Right forelimb (tissue), 1 donor: ENCODE results near the gene ARL6IP4.
"Not testable (repeated sequence)": the region's sequence is repeated elsewhere in the genome, so short reads cannot be mapped to it uniquely, and the experiment has no call there.

Experiments
- DNase-seq: peaks from one replicate; pipeline ENCODE4 v3.0.0-alpha.2; 2018

The ARL6IP4 gene

DNA sequence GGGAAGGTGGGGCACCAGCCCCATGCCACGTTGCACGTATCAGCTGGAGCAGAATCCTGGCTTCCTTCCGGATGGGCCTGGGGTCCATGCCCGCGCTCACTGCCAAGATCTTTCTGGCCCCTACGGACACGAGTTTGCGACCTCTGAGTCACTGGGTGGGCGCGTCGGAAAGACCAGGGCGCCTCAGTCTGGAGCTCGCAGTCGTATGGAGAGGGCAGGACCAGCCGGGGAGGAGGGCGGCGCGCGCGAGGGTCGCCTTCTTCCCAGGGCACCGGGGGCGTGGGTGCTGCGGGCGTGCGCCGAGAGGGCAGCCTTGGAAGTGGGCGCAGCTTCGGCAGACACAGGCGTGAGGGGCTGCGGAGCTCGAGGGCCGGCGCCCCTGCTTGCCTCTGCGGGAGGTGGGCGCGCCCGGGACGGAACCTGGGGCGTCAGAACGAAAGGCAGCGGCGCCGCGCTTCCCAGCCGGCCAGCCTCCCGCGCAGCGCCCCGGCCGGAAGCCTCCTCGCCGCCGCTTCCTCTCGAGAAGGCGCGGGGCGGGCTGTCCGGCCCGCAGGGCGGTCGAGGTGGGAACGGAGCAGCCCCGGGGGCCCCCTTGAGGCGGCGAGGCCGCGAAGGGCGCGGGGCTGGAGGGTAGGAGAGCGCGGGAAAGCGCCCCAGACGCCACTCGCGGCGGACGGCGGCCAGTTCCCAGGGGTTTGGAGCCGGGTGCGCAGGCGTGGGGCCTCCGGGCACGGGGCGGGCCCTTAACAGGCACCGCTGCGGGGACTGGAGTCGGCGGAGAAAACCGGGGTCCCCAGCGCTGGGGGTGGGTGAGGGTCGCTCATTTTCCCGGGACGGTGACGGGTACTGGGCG, at the start of gene ARL6IP4:
Gene ARL6IP4, plus strand, starts transcription at position 499 of the 853 bp plus-strand sequence. CDS start 459 bp downstream, outside the sequence.
- peak; percentile 84 for DNase-seq

DNA sequence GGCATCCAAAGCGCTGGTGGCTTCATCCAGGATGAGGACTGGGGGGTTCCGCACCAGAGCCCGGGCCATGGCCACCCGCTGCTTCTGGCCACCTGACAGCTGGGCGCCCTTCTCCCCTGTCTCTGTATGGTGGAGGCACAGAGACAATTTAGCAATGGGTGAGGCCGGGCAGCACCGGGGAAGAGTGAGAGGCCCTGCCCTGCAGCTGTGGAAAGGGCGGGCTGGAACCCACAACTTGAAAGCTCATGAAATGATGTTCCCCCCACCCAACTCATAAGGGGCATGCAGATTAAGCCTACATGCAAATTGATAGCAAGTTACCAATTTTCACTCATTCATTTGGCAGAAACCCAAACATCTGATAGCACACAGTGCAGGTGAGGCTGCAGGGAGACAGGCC, 48.3 kb upstream of the ARL6IP4 start:
- no peak for DNase-seq

GRCh38 chr12:122934722-122935121, 45.8 kb upstream of the ARL6IP4 start:
- DNase-seq = no peak

- DNase-seq = no peak
Measured at GRCh38 chr12:122935318-122935717, 45.2 kb upstream of the ARL6IP4 start.

GRCh38 chr12:122937622-122938091, 42.8 kb upstream of the ARL6IP4 start:
- DNase-seq = no peak

DNA sequence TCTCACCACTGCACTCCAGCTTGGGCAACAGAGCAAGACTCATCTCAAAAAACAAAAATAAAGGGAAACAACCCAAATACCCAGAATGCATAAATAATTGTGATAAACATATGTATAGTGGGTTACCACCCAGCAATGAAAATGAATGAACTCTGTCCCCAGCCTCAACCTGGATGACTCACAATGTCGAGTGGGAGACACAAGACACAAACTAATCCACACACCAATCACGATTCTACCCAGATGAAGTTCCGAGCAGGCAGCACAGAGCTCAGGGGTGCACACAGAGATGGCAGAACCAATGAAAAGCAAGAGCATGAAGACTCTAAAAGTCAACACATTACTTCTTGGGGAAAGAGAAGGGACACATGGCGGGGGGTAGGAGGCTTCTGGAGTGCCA, 41.4 kb upstream of the ARL6IP4 start:
- DNase-seq = no peak

DNA sequence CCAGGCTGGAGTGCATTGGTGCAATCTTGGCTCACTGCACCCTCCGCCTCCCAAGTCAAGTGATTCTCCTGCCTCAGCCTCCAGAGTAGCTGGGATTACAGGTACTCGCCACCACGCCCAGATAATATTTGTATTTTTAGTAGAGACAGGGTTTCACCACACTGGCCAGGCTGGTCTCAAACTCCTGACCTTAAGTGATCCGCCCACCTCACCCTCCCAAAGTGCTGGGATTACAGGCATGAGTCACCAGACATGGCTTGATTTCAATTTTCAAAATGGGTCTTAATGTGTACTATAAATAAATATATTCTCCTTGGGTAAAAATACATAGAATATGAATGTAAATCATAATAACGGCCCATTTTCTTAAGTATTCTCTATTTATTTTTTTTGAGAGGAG, 39.1 kb upstream of the ARL6IP4 start:
- DNase-seq = not testable (repeated sequence)

- no peak for DNase-seq
Measured at GRCh38 chr12:122942637-122943036, 37.8 kb upstream of the ARL6IP4 start.

GRCh38 chr12:122943196-122943595, 37.3 kb upstream of the ARL6IP4 start:
- no peak for DNase-seq

DNA sequence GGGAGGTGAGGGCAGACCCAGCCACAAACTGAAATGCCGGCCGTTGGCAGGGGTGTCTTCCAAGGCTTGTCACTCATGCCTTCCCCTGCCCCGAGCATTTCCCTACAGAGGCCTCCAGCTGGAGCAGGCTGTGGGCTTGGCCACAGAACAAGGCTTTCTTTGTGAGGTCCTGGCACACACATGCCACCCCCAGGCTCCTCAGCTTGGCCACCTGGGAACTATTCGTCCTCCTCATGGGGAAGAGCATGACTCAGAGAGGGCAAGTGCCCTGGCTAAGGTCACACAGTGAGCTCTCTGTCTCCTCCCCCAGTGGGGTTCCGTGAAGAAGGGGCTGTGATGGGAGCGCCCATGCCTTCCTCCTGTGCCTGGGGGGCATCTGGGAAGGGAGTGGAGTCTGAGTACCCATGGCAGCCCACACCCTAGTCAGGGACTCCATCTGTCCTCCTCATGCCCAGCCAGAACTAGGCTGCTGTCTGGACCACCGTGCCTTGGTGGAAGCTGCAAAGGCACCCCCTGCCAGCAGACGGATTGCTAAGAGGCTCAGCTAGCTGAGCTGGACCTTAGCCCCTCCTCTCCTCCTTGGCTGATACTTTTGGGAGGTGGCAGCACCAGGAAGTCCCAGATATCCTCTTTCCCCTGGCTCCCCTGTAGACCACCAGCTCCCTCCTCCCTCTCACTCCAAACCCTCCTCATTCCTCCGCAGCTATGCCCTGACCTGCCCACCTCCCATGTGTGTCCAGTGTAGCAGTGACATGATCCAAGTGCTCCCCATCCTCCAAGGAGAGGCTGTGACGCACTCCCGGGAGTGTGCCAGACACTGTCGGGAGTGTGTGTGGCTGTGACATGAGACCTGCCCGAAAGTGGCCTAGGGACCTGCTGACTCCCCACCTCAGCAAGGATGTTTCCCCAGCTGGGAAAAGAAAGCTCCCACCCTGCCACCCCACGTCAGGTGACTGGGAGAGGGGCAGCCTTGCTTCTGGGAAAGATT, 35.6 kb upstream of the ARL6IP4 start:
- DNase-seq = peak; percentile 69

- DNase-seq = peak; percentile 73
Measured at GRCh38 chr12:122946690-122947341, 33.7 kb upstream of the ARL6IP4 start.

DNA sequence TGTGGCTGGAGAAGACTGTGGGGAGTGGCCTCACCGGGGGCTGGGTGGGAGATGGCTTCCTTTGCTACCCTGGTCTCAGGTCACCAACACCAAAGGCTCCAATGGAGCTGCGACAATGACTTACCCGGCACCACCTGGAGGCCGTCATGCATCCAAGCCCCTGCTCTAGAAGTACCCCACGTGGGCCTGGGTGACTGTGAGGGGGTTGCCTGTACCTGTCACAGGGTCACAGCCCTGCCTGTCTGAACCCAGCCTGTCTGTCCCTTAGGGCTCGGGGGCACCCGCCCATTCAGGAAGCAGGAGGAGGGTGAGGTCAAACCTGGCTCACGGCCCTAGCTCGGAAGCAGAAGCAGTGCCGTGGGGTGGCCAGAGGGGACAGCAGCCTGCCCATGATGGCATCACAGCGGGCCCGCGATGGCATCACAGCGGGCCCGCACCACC, 33.1 kb upstream of the ARL6IP4 start:
- no peak for DNase-seq

DNA sequence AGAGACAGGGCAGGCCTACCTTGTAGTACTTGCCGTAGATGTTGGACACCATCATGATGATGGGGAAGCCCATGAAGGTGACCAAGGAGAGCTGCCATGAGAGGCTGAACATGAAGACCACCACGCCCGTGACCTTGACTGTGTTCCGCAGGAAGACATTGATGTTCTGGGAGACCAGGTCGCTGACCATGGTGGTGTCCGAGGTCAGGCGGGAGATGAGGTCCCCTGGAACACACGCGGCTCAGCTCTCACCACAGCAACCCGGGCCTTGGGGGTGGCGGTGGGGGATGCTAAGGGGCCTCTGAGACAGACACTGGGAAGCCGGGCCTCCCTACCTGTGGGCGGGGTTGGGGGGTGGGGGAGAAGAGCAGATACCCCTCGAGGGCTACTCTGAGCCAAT, 31.9 kb upstream of the ARL6IP4 start:
- DNase-seq = no peak

GRCh38 chr12:122949405-122949804, 31.1 kb upstream of the ARL6IP4 start:
- DNase-seq = no peak

DNA sequence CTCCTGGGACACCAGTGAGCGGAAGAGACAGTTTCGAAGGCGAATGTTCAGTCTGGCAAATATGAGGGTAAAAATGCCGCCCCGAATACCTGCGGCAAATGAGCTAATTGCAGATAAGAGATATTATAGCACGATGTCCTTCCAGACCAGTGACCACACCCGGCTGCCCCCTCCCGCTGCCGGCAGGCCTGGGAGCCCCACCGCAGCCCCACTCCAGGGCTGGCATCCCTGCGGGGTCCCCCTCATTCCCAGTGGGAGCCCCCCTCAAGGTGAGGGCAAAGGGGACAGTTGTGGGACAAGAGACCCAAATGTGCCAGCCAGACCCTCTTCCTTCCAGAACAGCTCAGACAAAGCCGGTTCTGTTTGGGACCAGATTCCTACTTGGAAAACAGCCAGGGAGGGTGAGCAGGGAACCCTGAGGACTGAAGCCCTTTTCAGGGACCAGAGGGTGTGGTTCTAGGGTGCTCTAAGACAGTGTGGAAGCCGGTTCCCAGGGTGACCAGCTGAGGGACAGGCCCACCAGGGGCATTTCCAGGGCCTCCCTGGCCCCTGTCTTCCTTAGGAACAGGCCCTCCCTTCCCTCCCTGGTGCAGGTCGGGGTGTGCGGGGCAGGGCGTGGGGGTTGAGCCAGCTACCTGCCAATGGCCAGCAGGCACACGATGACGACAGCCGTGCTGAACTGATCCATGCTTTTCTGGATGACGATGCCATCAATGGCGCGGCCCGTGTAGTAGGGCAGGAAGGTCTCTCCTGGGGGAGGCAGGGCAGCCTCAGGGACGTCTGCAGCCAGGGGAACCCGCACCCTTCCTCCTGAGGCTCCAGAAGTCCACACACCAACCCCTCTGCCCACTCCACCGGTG, 30.4 kb upstream of the ARL6IP4 start:
- DNase-seq = no peak

DNA sequence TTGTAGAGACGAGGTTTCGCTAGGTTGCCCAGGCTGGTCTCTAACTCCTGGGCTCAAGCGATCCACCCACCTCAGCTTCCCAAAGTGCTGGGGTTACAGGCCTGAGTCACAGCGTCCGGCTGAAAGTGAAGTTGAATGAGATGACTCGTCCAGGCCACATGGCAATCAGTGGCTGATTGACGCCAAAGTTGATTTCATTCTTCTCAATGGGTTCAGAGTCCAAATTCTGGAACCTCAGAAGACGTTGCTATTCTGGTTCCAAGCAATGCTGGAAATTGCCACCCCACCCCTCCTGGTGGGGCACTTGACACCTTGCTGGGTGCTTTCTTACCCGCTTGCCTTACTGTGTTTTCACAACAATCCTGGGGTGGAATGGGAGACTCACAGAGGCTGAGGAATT, 29.1 kb upstream of the ARL6IP4 start:
- DNase-seq = no peak

- peak; percentile 76 for DNase-seq
Measured at GRCh38 chr12:122951979-122952892, 28.2 kb upstream of the ARL6IP4 start.

- DNase-seq = no peak
Measured at GRCh38 chr12:122955156-122955555, 25.3 kb upstream of the ARL6IP4 start.

- DNase-seq = no peak
Measured at GRCh38 chr12:122956035-122956434, 24.4 kb upstream of the ARL6IP4 start.

GRCh38 chr12:122958198-122958888, 22.1 kb upstream of the ARL6IP4 start:
- DNase-seq = no peak
